ENCODE data around the gene TEX11.

- TF ChIP-seq, protein P1, sequence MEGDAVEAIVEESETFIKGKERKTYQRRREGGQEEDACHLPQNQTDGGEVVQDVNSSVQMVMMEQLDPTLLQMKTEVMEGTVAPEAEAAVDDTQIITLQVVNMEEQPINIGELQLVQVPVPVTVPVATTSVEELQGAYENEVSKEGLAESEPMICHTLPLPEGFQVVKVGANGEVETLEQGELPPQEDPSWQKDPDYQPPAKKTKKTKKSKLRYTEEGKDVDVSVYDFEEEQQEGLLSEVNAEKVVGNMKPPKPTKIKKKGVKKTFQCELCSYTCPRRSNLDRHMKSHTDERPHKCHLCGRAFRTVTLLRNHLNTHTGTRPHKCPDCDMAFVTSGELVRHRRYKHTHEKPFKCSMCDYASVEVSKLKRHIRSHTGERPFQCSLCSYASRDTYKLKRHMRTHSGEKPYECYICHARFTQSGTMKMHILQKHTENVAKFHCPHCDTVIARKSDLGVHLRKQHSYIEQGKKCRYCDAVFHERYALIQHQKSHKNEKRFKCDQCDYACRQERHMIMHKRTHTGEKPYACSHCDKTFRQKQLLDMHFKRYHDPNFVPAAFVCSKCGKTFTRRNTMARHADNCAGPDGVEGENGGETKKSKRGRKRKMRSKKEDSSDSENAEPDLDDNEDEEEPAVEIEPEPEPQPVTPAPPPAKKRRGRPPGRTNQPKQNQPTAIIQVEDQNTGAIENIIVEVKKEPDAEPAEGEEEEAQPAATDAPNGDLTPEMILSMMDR (conservative IDR thresholded peaks at IDR 0.05; ENCODE audit: low read depth in 2 of 2), result no peak
- TF ChIP-seq JUNB (IDR thresholded peaks at IDR 0.05; ENCODE audit: unreplicated experiment) (no peak), EZH2 (IDR thresholded peaks at IDR 0.05; ENCODE audit: low read depth, unreplicated experiment) (no peak), ZNF114 (CRISPR knock-in tag; IDR thresholded peaks at IDR 0.05) (no peak), EZH2phosphoT487 (IDR thresholded peaks at IDR 0.05; ENCODE audit: unreplicated experiment) (no peak), POLR2AphosphoS5 (IDR thresholded peaks at IDR 0.05; ENCODE audit: low read depth) (no peak), STAT1 (IDR thresholded peaks at IDR 0.05; ENCODE audit: unreplicated experiment) (no peak), CREB1 (CRISPR knock-in tag; IDR thresholded peaks at IDR 0.05; ENCODE audit: low read depth) (no peak), ZNF331 (CRISPR knock-in tag; IDR thresholded peaks at IDR 0.05; ENCODE audit: low read depth) (no peak), REST (IDR thresholded peaks at IDR 0.05; ENCODE audit: unreplicated experiment) (no peak), ZNF462 (CRISPR knock-in tag; IDR thresholded peaks at IDR 0.05) (no peak), NANOG (IDR thresholded peaks at IDR 0.05; ENCODE audit: borderline replicate concordance) (no peak)
- TF ChIP-seq, protein P2, sequence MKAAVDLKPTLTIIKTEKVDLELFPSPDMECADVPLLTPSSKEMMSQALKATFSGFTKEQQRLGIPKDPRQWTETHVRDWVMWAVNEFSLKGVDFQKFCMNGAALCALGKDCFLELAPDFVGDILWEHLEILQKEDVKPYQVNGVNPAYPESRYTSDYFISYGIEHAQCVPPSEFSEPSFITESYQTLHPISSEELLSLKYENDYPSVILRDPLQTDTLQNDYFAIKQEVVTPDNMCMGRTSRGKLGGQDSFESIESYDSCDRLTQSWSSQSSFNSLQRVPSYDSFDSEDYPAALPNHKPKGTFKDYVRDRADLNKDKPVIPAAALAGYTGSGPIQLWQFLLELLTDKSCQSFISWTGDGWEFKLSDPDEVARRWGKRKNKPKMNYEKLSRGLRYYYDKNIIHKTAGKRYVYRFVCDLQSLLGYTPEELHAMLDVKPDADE (IDR thresholded peaks at IDR 0.05), result no peak
Observed at GRCh38 chrX:70720721-70721120, 187.8 kb downstream of the TEX11 start.
